HG03196 (cell line): ENCODE data around the gene ROR2.

Experiments
- ATAC-seq: cut with Tn5 transposase; IDR thresholded peaks from one replicate; pipeline ENCODE4 v1.9.1; 2021; ENCODE audit not compliant: unreplicated experiment

ROR2 gene

GRCh38 chr9:91902475-91903125, 47.4 kb downstream of the ROR2 start:
- no peak for ATAC-seq

GRCh38 chr9:91900797-91901177, 49.2 kb downstream of the ROR2 start:
- ATAC-seq, result no peak

- no peak for ATAC-seq
These were observed 49.8 kb downstream of the ROR2 start for GRCh38 chr9:91900055-91900796.

- no peak for ATAC-seq
These were observed 50.4 kb downstream of the ROR2 start for GRCh38 chr9:91899594-91899993.

GRCh38 chr9:91899219-91899563, 50.8 kb downstream of the ROR2 start:
- no peak for ATAC-seq

GRCh38 chr9:91898451-91899218, 51.4 kb downstream of the ROR2 start:
- no peak for ATAC-seq

- ATAC-seq, result no peak
These were observed 52.8 kb downstream of the ROR2 start for GRCh38 chr9:91897201-91897600.

GRCh38 chr9:91896513-91897121, 53.4 kb downstream of the ROR2 start:
- no peak for ATAC-seq

GRCh38 chr9:91896097-91896496, 53.9 kb downstream of the ROR2 start:
- no peak for ATAC-seq

GRCh38 chr9:91894536-91894935, 55.5 kb downstream of the ROR2 start:
- ATAC-seq, result no peak

- no peak for ATAC-seq
These were observed 56.0 kb downstream of the ROR2 start for GRCh38 chr9:91894023-91894422.

GRCh38 chr9:91891915-91892314, 58.1 kb downstream of the ROR2 start:
- no peak for ATAC-seq

GRCh38 chr9:91890662-91891061, 59.4 kb downstream of the ROR2 start:
- ATAC-seq, result no peak

GRCh38 chr9:91889161-91889911, 60.7 kb downstream of the ROR2 start:
- ATAC-seq, result no peak

GRCh38 chr9:91886414-91887076, 63.5 kb downstream of the ROR2 start:
- no peak for ATAC-seq

- ATAC-seq, result no peak
These were observed 64.1 kb downstream of the ROR2 start for GRCh38 chr9:91885746-91886413.

- ATAC-seq, result no peak
These were observed 65.0 kb downstream of the ROR2 start for GRCh38 chr9:91884696-91885687.

- no peak for ATAC-seq
These were observed 65.9 kb downstream of the ROR2 start for GRCh38 chr9:91884153-91884552.

- ATAC-seq, result no peak
These were observed 66.5 kb downstream of the ROR2 start for GRCh38 chr9:91883503-91883902.
